ENCODE results near the gene RPN2.

RPN2 gene

DNA sequence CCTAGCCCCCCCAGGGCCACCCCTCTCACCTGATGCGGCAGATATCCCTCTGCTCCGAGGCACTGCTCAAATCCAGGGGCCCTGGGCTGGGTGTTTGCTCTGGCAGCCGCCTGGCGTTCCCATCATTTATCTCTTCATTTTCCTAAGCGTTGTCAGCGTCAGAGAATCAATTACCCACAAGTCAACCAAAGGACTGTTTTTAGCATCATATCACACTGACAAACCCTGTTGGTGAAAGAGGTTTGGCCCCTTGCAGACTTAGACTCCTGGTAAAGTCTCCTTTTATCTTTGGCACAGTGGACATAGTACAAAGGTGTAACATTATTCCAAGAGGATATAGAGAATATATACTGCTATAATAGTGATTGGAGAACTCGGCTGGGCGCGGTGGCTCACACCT, 82.6 kb downstream of the RPN2 start, which contains the start of gene GHRH:
GHRH (minus strand) TSS at position 101 of the 400 bp plus-strand sequence. CDS start 4,925 bp downstream, outside the sequence.
- H3K4me1 ChIP-seq (ENCODE audit: control insufficient read depth in 2 of 2, insufficient read depth in 2 of 2, low read length in 2 of 2) = peaks cover 0 to 4% of the 10 kb centered on the region in 2 donors
- no peak within 1 kb of the TSS for H3K27ac ChIP-seq (ENCODE audit: low read depth in 2 of 2, low read length in 2 of 2)
- no peaks in the 10 kb centered on the region for H3K36me3 ChIP-seq (ENCODE audit: control insufficient read depth in 2 of 2, insufficient read depth in 2 of 2, low read length in 2 of 2)
- no peak within 1 kb of the TSS for H3K9ac ChIP-seq (ENCODE audit: low read depth in 1 of 2, low read length in 2 of 2)
- no peaks in the 10 kb centered on the region for H3K27me3 ChIP-seq (ENCODE audit: control insufficient read depth in 2 of 2, insufficient read depth in 2 of 2, low read length in 2 of 2)
- no peaks in the 10 kb centered on the region for H3K9me3 ChIP-seq (ENCODE audit: control insufficient read depth in 2 of 2, low read length in 2 of 2)
- no peak within 1 kb of the TSS for H3K4me3 ChIP-seq (ENCODE audit: low read length in 2 of 2)

DNA sequence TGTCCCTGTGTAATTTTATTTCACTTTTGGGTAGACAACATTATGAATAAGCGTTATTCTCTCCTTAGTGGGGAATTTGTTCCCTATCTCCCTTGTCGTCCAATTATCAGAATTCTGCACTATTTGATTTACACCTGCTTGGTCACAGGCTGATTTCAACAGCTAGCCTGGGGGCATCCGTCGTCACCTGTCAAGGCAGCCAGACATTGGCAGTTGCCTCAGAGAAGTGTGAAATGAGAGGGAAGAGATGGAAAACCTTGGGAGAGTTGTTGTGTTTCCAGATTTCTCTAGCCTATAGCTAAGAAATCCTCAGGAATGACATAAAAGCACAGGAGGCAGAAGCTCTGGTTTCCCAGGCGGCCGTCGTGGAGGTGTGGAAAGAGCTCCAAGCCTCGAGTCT, 83.4 kb downstream of the RPN2 start:
- no peak overlapping the region for H3K9ac ChIP-seq (ENCODE audit: low read depth in 1 of 2, low read length in 2 of 2)
- no peaks in the 10 kb centered on the region for H3K36me3 ChIP-seq (ENCODE audit: control insufficient read depth in 2 of 2, insufficient read depth in 2 of 2, low read length in 2 of 2)
- no peaks in the 10 kb centered on the region for H3K9me3 ChIP-seq (ENCODE audit: control insufficient read depth in 2 of 2, low read length in 2 of 2)
- H3K27me3 ChIP-seq (ENCODE audit: control insufficient read depth in 2 of 2, insufficient read depth in 2 of 2, low read length in 2 of 2) = no peaks in the 10 kb centered on the region
- no peak overlapping the region for H3K27ac ChIP-seq (ENCODE audit: low read depth in 2 of 2, low read length in 2 of 2)
- H3K4me1 ChIP-seq (ENCODE audit: control insufficient read depth in 2 of 2, insufficient read depth in 2 of 2, low read length in 2 of 2) = peaks cover 0 to 4% of the 10 kb centered on the region in 2 donors
- no peak overlapping the region for H3K4me3 ChIP-seq (ENCODE audit: low read length in 2 of 2)

DNA sequence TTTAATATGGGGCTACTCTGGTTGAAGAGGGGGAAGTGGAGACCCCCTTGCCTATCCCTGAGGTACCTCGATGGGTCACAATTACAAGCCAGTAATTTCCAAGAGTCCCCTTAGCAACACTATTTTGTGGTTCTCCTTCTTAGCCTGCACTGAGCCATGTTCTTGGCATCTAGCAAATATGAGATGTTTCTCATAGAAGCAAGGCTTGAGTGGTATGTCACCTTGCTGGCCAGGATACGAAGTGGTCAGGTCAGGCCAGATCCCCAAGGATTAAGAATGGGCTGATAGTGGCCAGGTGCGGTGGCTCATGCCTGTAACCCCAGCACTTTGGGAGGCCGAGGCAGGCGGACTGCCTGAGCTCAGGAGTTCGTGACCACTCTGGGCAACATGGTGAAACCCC, 84.6 kb downstream of the RPN2 start:
- Histone ChIP-seq H3K4me3 (ENCODE audit: low read length in 2 of 2) (no peak overlapping the region), H3K27ac (ENCODE audit: low read depth in 2 of 2, low read length in 2 of 2) (no peak overlapping the region), H3K36me3 (ENCODE audit: control insufficient read depth in 2 of 2, insufficient read depth in 2 of 2, low read length in 2 of 2) (no peaks in the 10 kb centered on the region)

DNA sequence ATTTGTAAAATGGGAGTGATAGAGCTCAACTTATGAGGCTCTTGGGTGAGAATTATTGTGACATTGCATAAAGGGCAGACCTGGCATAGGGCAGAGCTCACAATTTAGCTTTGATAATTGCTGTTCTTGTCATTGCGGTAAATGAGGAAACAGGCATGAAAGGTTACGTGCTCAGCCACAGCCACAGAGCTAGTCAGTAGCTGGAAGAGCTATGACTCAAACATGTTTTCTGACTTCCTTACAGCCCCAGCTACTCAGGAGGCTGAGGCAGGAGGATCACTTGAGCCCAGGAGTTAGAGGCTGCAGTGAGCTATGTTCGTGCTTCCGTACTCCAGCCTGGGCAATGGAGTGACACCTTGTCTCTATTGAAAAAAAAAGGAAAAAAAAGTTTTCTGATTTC, 86.0 kb downstream of the RPN2 start:
- H3K9me3 ChIP-seq (ENCODE audit: control insufficient read depth in 2 of 2, low read length in 2 of 2) = no peaks in the 10 kb centered on the region
- H3K4me1 ChIP-seq (ENCODE audit: control insufficient read depth in 2 of 2, insufficient read depth in 2 of 2, low read length in 2 of 2) = peaks cover 0 to 3% of the 10 kb centered on the region in 2 donors

More for the DNA sequence above, 84.6 kb downstream of the RPN2 start:
- peaks cover 0 to 4% of the 10 kb centered on the region in 2 donors for H3K4me1 ChIP-seq (ENCODE audit: control insufficient read depth in 2 of 2, insufficient read depth in 2 of 2, low read length in 2 of 2)
- H3K9me3 ChIP-seq (ENCODE audit: control insufficient read depth in 2 of 2, low read length in 2 of 2) = no peaks in the 10 kb centered on the region
- no peak overlapping the region for H3K9ac ChIP-seq (ENCODE audit: low read depth in 1 of 2, low read length in 2 of 2)
- H3K27me3 ChIP-seq (ENCODE audit: control insufficient read depth in 2 of 2, insufficient read depth in 2 of 2, low read length in 2 of 2) = no peaks in the 10 kb centered on the region

DNA sequence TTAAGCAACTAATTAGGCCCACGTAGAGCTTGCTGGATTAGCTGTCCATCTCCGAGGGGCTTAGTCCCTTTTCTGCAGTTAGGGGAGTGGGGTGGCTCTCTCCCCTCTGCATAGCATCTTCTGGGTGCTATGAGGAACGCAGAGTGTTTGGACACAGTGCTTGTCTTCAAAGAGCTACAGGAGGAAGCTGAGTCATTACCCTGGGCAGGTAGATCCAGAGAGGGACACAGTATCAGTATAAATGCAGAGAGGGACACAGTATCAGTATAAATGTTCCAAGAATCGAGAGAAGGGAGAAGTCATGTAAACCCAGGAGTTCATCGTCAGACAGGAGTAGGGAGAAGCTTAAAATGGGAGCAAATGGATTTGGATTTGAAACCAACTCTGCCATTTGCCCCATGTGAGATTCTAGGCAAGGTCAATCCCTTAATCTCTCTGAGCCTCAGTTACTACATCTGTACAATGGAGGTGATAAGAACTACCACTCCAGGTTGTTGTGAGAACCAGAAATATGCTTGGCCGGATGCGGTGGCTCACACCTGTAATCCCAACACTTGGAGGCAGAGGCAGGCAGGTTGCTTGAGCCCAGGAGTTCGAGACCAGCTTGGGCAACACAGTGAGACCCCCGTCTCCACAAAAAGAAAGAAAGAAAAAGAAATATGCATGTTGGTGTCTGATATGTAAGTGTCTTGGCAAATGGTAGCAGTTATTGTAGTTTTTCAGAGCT, 88.0 kb downstream of the RPN2 start:
- Histone ChIP-seq H3K4me3 (ENCODE audit: low read length in 2 of 2) (no peak overlapping the region), H3K9me3 (ENCODE audit: control insufficient read depth in 2 of 2, low read length in 2 of 2) (no peaks in the 10 kb centered on the region), H3K27ac (ENCODE audit: low read depth in 2 of 2, low read length in 2 of 2) (no peak overlapping the region), H3K9ac (ENCODE audit: low read depth in 1 of 2, low read length in 2 of 2) (no peak overlapping the region), H3K36me3 (ENCODE audit: control insufficient read depth in 2 of 2, insufficient read depth in 2 of 2, low read length in 2 of 2) (no peaks in the 10 kb centered on the region), H3K27me3 (ENCODE audit: control insufficient read depth in 2 of 2, insufficient read depth in 2 of 2, low read length in 2 of 2) (no peaks in the 10 kb centered on the region), H3K4me1 (ENCODE audit: control insufficient read depth in 2 of 2, insufficient read depth in 2 of 2, low read length in 2 of 2) (peaks cover 2 to 3% of the 10 kb centered on the region in 2 donors)

More for the DNA sequence above, 86.0 kb downstream of the RPN2 start:
- Histone ChIP-seq H3K27ac (ENCODE audit: low read depth in 2 of 2, low read length in 2 of 2) (no peak overlapping the region), H3K36me3 (ENCODE audit: control insufficient read depth in 2 of 2, insufficient read depth in 2 of 2, low read length in 2 of 2) (no peaks in the 10 kb centered on the region), H3K9ac (ENCODE audit: low read depth in 1 of 2, low read length in 2 of 2) (no peak overlapping the region), H3K4me3 (ENCODE audit: low read length in 2 of 2) (no peak overlapping the region), H3K27me3 (ENCODE audit: control insufficient read depth in 2 of 2, insufficient read depth in 2 of 2, low read length in 2 of 2) (no peaks in the 10 kb centered on the region)

DNA sequence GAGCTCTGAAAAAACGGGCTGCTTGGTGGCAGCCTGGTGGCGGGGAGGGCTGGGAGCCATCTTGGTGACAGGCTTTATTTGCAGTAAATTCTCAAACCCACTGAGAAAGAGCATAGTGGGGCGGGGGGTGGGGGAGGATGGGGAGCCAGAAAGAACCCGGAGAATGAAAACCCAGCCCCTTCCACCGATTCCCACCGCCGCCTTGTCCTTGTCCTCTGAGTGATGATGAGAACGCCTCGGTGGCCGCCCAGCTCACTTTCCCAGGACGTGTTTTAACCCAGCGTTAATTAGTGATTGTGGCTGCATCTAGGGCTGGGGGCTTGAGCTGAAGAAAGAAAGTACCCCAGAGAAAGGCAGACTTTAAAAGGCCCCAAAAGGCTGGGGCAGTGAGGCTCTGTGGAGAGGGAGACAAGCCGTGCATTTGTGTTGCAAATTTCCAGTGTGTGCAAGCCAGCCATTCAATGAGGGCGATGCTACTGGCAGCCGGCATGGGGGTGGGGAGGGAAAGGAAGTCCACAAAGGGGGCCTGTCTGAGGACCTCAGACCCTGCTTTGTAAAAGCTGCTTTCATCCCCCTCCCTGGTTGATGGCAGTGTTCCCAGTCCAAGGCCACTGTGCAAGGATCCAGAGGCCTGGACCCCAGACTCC, 88.7 kb downstream of the RPN2 start:
- Histone ChIP-seq H3K4me3 (ENCODE audit: low read length in 2 of 2) (no peak overlapping the region), H3K36me3 (ENCODE audit: control insufficient read depth in 2 of 2, insufficient read depth in 2 of 2, low read length in 2 of 2) (no peaks in the 10 kb centered on the region), H3K27me3 (ENCODE audit: control insufficient read depth in 2 of 2, insufficient read depth in 2 of 2, low read length in 2 of 2) (no peaks in the 10 kb centered on the region), H3K9me3 (ENCODE audit: control insufficient read depth in 2 of 2, low read length in 2 of 2) (no peaks in the 10 kb centered on the region), H3K27ac (ENCODE audit: low read depth in 2 of 2, low read length in 2 of 2) (no peak overlapping the region), H3K4me1 (ENCODE audit: control insufficient read depth in 2 of 2, insufficient read depth in 2 of 2, low read length in 2 of 2) (peaks cover 2 to 3% of the 10 kb centered on the region in 2 donors), H3K9ac (ENCODE audit: low read depth in 1 of 2, low read length in 2 of 2) (no peak overlapping the region)

DNA sequence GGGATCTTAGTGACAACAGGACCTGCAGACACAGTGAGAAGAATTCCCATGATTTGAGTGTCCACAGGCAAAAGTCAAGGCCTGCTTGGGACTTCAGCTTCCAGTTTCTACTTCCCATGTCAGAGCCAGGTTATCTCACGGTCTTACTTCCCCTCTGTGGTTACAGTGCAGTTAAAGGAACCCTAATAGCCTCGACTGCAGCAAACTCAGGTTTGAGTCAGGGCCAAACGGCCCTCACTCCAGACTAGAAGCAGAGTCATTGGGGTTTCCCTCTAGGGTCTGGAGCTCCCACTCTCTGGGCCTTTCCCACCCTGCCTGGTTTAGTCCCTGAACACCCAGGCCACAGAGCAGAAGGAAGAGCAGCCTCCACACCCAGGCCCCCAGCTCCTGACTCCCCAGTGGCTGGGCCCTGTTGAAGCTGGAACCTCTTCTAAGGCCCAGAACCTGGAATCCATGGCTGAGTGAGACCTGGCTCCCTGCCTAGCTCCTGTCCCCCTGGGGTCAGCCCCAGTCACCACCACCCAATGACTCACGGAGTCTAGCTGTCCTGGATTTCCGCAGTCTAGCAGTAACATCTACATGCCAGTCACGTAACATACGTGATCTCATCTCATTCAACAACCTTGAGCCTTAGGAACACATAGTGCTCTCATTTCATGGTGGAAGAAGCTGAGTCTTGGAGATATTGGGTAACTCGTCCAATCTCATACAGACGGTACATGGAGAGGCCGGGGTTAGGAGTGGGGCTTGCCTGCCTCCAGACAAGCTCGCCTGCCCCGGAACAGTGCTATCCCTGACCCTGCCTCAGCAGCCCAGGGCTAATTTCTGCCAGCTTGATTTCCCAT, 91.7 kb downstream of the RPN2 start:
- peak overlapping the region in 1 of 2 donors; percentile 17 for H3K9ac ChIP-seq (ENCODE audit: low read depth in 1 of 2, low read length in 2 of 2)
- no peaks in the 10 kb centered on the region for H3K27me3 ChIP-seq (ENCODE audit: control insufficient read depth in 2 of 2, insufficient read depth in 2 of 2, low read length in 2 of 2)
- peaks cover 2 to 3% of the 10 kb centered on the region in 2 donors for H3K4me1 ChIP-seq (ENCODE audit: control insufficient read depth in 2 of 2, insufficient read depth in 2 of 2, low read length in 2 of 2)
- H3K4me3 ChIP-seq (ENCODE audit: low read length in 2 of 2) = no peak overlapping the region
- H3K36me3 ChIP-seq (ENCODE audit: control insufficient read depth in 2 of 2, insufficient read depth in 2 of 2, low read length in 2 of 2) = no peaks in the 10 kb centered on the region
- no peaks in the 10 kb centered on the region for H3K9me3 ChIP-seq (ENCODE audit: control insufficient read depth in 2 of 2, low read length in 2 of 2)
- peak overlapping the region in 1 of 2 donors; percentile 29 for H3K27ac ChIP-seq (ENCODE audit: low read depth in 2 of 2, low read length in 2 of 2)

DNA sequence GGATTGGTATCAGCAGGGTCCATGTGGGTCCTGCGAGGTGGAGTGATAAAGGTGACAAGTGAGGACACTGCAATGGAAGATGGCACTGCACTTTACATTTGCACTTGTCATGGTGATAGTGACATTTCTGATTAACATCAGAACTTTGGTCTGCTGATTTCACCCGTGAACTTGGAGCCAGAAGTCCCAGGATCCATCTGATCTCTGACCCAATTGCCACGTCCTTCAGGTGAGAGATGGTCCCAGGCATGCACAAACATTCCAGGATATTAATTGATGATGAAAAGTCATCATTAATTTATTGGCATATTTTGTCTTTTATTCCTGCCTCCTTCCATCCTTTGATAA, 92.3 kb downstream of the RPN2 start:
- no peaks in the 10 kb centered on the region for H3K9me3 ChIP-seq (ENCODE audit: control insufficient read depth in 2 of 2, low read length in 2 of 2)
- peaks cover 2 to 3% of the 10 kb centered on the region in 2 donors for H3K4me1 ChIP-seq (ENCODE audit: control insufficient read depth in 2 of 2, insufficient read depth in 2 of 2, low read length in 2 of 2)
- peak overlapping the region in 1 of 2 donors; percentile 29 for H3K27ac ChIP-seq (ENCODE audit: low read depth in 2 of 2, low read length in 2 of 2)
- H3K27me3 ChIP-seq (ENCODE audit: control insufficient read depth in 2 of 2, insufficient read depth in 2 of 2, low read length in 2 of 2) = no peaks in the 10 kb centered on the region
- no peaks in the 10 kb centered on the region for H3K36me3 ChIP-seq (ENCODE audit: control insufficient read depth in 2 of 2, insufficient read depth in 2 of 2, low read length in 2 of 2)
- peak overlapping the region in 1 of 2 donors; percentile 17 for H3K9ac ChIP-seq (ENCODE audit: low read depth in 1 of 2, low read length in 2 of 2)
- H3K4me3 ChIP-seq (ENCODE audit: low read length in 2 of 2) = no peak overlapping the region

DNA sequence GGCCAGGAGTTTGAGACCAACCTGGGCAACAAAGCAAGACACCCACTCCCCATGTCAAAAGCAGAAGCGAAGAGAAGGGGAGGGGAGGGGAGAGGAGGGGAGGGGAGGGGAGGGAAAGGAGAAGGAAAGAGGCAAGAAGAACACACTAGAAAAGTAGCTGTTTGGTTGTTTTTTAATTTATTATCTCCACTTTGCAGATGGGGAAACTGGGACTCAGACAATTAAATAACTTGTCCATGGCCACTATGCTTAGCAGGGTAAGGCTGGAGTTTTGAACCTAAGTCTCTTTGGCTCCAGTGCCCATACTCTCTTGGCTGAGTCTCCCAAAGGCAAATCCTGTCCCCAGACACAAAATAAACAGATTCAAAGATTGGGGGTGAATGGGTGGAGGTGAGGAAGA, 94.9 kb downstream of the RPN2 start:
- Histone ChIP-seq H3K4me3 (ENCODE audit: low read length in 2 of 2) (no peak overlapping the region), H3K4me1 (ENCODE audit: control insufficient read depth in 2 of 2, insufficient read depth in 2 of 2, low read length in 2 of 2) (peaks cover 8 to 9% of the 10 kb centered on the region in 2 donors), H3K27ac (ENCODE audit: low read depth in 2 of 2, low read length in 2 of 2) (no peak overlapping the region), H3K27me3 (ENCODE audit: control insufficient read depth in 2 of 2, insufficient read depth in 2 of 2, low read length in 2 of 2) (no peaks in the 10 kb centered on the region), H3K36me3 (ENCODE audit: control insufficient read depth in 2 of 2, insufficient read depth in 2 of 2, low read length in 2 of 2) (no peaks in the 10 kb centered on the region), H3K9ac (ENCODE audit: low read depth in 1 of 2, low read length in 2 of 2) (no peak overlapping the region), H3K9me3 (ENCODE audit: control insufficient read depth in 2 of 2, low read length in 2 of 2) (no peaks in the 10 kb centered on the region)

Data from mucosa of rectum (tissue), 2 donors.